ENCODE data around the gene INTS3. TPM values are rescaled to one million over a fixed set of nuclear protein-coding genes. Genes with fewer than 3 reads are reported as not detected.
A peak's percentile ranks its signal among the peaks of the same experiment; 100 is the strongest.

INTS3 gene
- total RNA-seq (2021) (56.7 and 58.0 TPM in 2 replicates), Bru-seq, nascent RNA (percentile 71 among the genes with signal in this experiment), BruChase-seq, experiment 1, labeled RNA remaining after a 2-hour chase (percentile 81 among the genes with signal in this experiment), BruChase-seq, experiment 2, labeled RNA remaining after a 6-hour chase (percentile 84 among the genes with signal in this experiment)
- long read RNA-seq, full-length matches to known transcripts = 20 of 60 reads
- long read RNA-seq, partial matches to known transcripts = 9 of 60 reads
- long read RNA-seq, other reads (novel, unspliced or antisense) = 31 of 60 reads

- peak within 1 kb of the TSS; percentile 91 for H3K4me3 ChIP-seq (ENCODE audit: low read depth, low read length, poor library complexity, severe bottlenecking)
- peak; percentile 100 for DNase-seq (ENCODE audit: low spot score)
- H3K27me3 ChIP-seq (replicated peaks; ENCODE audit: insufficient read depth, low read depth, low read length, poor library complexity) = no peaks in the 10 kb centered on the region
- BruUV-seq (replicated peaks) = no TSS peak
- ChIA-PET CTCF (interaction anchor here (0.6 to 0.7 kb wide), 2 partner anchors 46 to 50 kb away, joined by 8 to 9 read pairs; no protein-coding TSS in a partner anchor), POLR2A (ENCODE audit: low non-redundant PET) (interaction anchor here (0.6 to 0.7 kb wide), 2 partner anchors 55 to 237 kb away, joined by 4 read pairs; no protein-coding TSS in a partner anchor)
- intact Hi-C loops (cut with micrococcal nuclease; ENCODE audit: unreplicated experiment) = no loop called here
- H3K36me3 ChIP-seq (ENCODE audit: insufficient read depth, low read length, poor library complexity, severe bottlenecking) = peaks cover 8% of the 10 kb centered on the region
- no peak for TF ChIP-seq CTCF (conservative IDR thresholded peaks at IDR 0.05; ENCODE audit: low read depth, low read length)
- no peak for TF ChIP-seq EZH2 (IDR thresholded peaks at IDR 0.05; ENCODE audit: borderline replicate concordance, low read depth, low read length, poor library complexity, severe bottlenecking)
- peak within 1 kb of the TSS; percentile 96 for H3K27ac ChIP-seq (ENCODE audit: low read depth, low read length, poor library complexity, severe bottlenecking)
- H3K4me1 ChIP-seq (ENCODE audit: insufficient read depth, low read length, poor library complexity, severe bottlenecking) = peaks cover 7% of the 10 kb centered on the region
- no peaks in the 10 kb centered on the region for H3K9me3 ChIP-seq (ENCODE audit: low read depth, low read length, poor library complexity, severe bottlenecking)
Observed at GRCh38 chr1:153727463-153728304, at the start of gene INTS3. TSS of gene INTS3 (plus strand) at chr1:153728050. CDS start at chr1:153728635, 585 bp downstream.

- ChIA-PET POLR2A (ENCODE audit: low non-redundant PET) (interaction anchor here (0.6 kb wide), 1 partner anchor 308 kb away, joined by 5 read pairs; no protein-coding TSS in a partner anchor), CTCF (interaction anchor here (0.7 to 1.0 kb wide), 2 partner anchors 51 to 110 kb away, joined by 3 to 4 read pairs; no protein-coding TSS in a partner anchor)
- no TSS peak for BruUV-seq (replicated peaks)
- H3K9me3 ChIP-seq (ENCODE audit: low read depth, low read length, poor library complexity, severe bottlenecking) = no peaks in the 10 kb centered on the region
- H3K27me3 ChIP-seq (replicated peaks; ENCODE audit: insufficient read depth, low read depth, low read length, poor library complexity) = peaks cover 40% of the 10 kb centered on the region
- DNase-seq (ENCODE audit: low spot score) = peak; percentile 54
- no peak within 1 kb of the TSS for H3K27ac ChIP-seq (ENCODE audit: low read depth, low read length, poor library complexity, severe bottlenecking)
- H3K4me3 ChIP-seq (ENCODE audit: low read depth, low read length, poor library complexity, severe bottlenecking) = peak within 1 kb of the TSS; percentile 45
- peak; percentile 69 for TF ChIP-seq EZH2 (IDR thresholded peaks at IDR 0.05; ENCODE audit: borderline replicate concordance, low read depth, low read length, poor library complexity, severe bottlenecking)
- TF ChIP-seq CTCF (conservative IDR thresholded peaks at IDR 0.05; ENCODE audit: low read depth, low read length) = no peak
- intact Hi-C loops (cut with micrococcal nuclease; ENCODE audit: unreplicated experiment) = loop anchor here (1.0 to 2.0 kb wide), 3 partner anchors 70 to 308 kb away; partner anchors contain the start of gene RAB13
- no peaks in the 10 kb centered on the region for H3K36me3 ChIP-seq (ENCODE audit: insufficient read depth, low read length, poor library complexity, severe bottlenecking)
- H3K4me1 ChIP-seq (ENCODE audit: insufficient read depth, low read length, poor library complexity, severe bottlenecking) = peaks cover 26% of the 10 kb centered on the region
Observed at GRCh38 chr1:153678519-153679336, 49.1 kb upstream of the INTS3 start, which contains the start of gene NPR1. TSS of gene NPR1 (plus strand) at chr1:153678688. CDS start at chr1:153679109, 421 bp downstream.

Data from A673 (cell line).